ENCODE results near the gene ENAH. TPM values are rescaled to one million over a fixed set of nuclear protein-coding genes. Genes with fewer than 3 reads are reported as not detected.
"Not testable (repeated sequence)": the region's sequence is repeated elsewhere in the genome, so short reads cannot be mapped to it uniquely, and the experiment has no call there.

Gene ENAH
- total RNA-seq, 2 experiments from 2014 or later: not detected

- Mint-ChIP-seq H3K27me3 (peaks cover 57% of the 10 kb centered on the region), H3K4me1 (peaks cover 14% of the 10 kb centered on the region)
These were observed 2.7 kb downstream of the ENAH start for GRCh38 chr1:225650179-225650578.

GRCh38 chr1:225645194-225645895, 7.6 kb downstream of the ENAH start:
- CTCF ChIA-PET: no interaction called here
- Mint-ChIP-seq H3K27me3 (peaks cover 28% of the 10 kb centered on the region), H3K27ac (no peak overlapping the region), H3K4me3 (no peak overlapping the region), H3K36me3 (no peaks in the 10 kb centered on the region), H3K9me3 (ENCODE audit: low read depth) (no peaks in the 10 kb centered on the region), H3K4me1 (no peaks in the 10 kb centered on the region)
- DNase-seq: no peak
- no peak for ATAC-seq

More at GRCh38 chr1:225650179-225650578, 2.7 kb downstream of the ENAH start:
- Mint-ChIP-seq H3K4me3 (no peak overlapping the region), H3K36me3 (no peaks in the 10 kb centered on the region), H3K9me3 (ENCODE audit: low read depth) (no peaks in the 10 kb centered on the region), H3K27ac (no peak overlapping the region)
- DNase-seq (no peak), ATAC-seq (no peak)
- CTCF ChIA-PET: no interaction called here

GRCh38 chr1:225644666-225645065, 8.3 kb downstream of the ENAH start:
- Mint-ChIP-seq H3K36me3 (no peaks in the 10 kb centered on the region), H3K9me3 (ENCODE audit: low read depth) (no peaks in the 10 kb centered on the region), H3K4me3 (no peak overlapping the region), H3K27ac (no peak overlapping the region), H3K4me1 (no peaks in the 10 kb centered on the region), H3K27me3 (peaks cover 21% of the 10 kb centered on the region)
- ATAC-seq (no peak), DNase-seq (no peak)
- CTCF ChIA-PET: no interaction called here

- Mint-ChIP-seq H3K9me3 (ENCODE audit: low read depth) (no peaks in the 10 kb centered on the region), H3K4me3 (no peak overlapping the region), H3K36me3 (no peaks in the 10 kb centered on the region), H3K27me3 (peaks cover 9% of the 10 kb centered on the region), H3K4me1 (no peaks in the 10 kb centered on the region), H3K27ac (no peak overlapping the region)
- ATAC-seq (no peak), DNase-seq (no peak)
- CTCF ChIA-PET: no interaction called here
These were observed 10.7 kb downstream of the ENAH start for GRCh38 chr1:225642177-225642576.

- DNase-seq (no peak), ATAC-seq (no peak)
- H3K4me3 Mint-ChIP-seq: no peak overlapping the region
- CTCF ChIA-PET: no interaction called here
- H3K4me1 Mint-ChIP-seq: no peaks in the 10 kb centered on the region
- no peaks in the 10 kb centered on the region for H3K9me3 Mint-ChIP-seq (ENCODE audit: low read depth)
- H3K36me3 Mint-ChIP-seq: no peaks in the 10 kb centered on the region
- peaks cover 22% of the 10 kb centered on the region for H3K27me3 Mint-ChIP-seq
- H3K27ac Mint-ChIP-seq: no peak overlapping the region
These were observed 14.1 kb downstream of the ENAH start for GRCh38 chr1:225638853-225639252.

- H3K4me1 Mint-ChIP-seq: no peaks in the 10 kb centered on the region
- H3K9me3 Mint-ChIP-seq (ENCODE audit: low read depth): no peaks in the 10 kb centered on the region
- H3K36me3 Mint-ChIP-seq: no peaks in the 10 kb centered on the region
- no peak overlapping the region for H3K4me3 Mint-ChIP-seq
- peaks cover 20% of the 10 kb centered on the region for H3K27me3 Mint-ChIP-seq
- CTCF ChIA-PET: no interaction called here
- no peak overlapping the region for H3K27ac Mint-ChIP-seq
- no peak for ATAC-seq
- no peak for DNase-seq
These were observed 15.2 kb downstream of the ENAH start for GRCh38 chr1:225637651-225638199.

GRCh38 chr1:225636992-225637391, 15.9 kb downstream of the ENAH start:
- peaks cover 22% of the 10 kb centered on the region for H3K27me3 Mint-ChIP-seq
- H3K4me3 Mint-ChIP-seq; ATAC-seq; CTCF ChIA-PET; H3K9me3 Mint-ChIP-seq (ENCODE audit: low read depth); H3K4me1 Mint-ChIP-seq; DNase-seq; H3K27ac Mint-ChIP-seq; H3K36me3 Mint-ChIP-seq: not testable (repeated sequence)

GRCh38 chr1:225635649-225636048, 17.3 kb downstream of the ENAH start:
- Mint-ChIP-seq H3K9me3 (ENCODE audit: low read depth) (no peaks in the 10 kb centered on the region), H3K4me1 (no peaks in the 10 kb centered on the region)
- ATAC-seq: no peak

GRCh38 chr1:225632836-225633235, 20.1 kb downstream of the ENAH start:
- H3K4me1 Mint-ChIP-seq; H3K4me3 Mint-ChIP-seq; H3K36me3 Mint-ChIP-seq; ATAC-seq; DNase-seq; H3K27ac Mint-ChIP-seq; H3K9me3 Mint-ChIP-seq (ENCODE audit: low read depth); CTCF ChIA-PET: not testable (repeated sequence)
- H3K27me3 Mint-ChIP-seq: peaks cover 36% of the 10 kb centered on the region

More at GRCh38 chr1:225635649-225636048, 17.3 kb downstream of the ENAH start:
- peaks cover 29% of the 10 kb centered on the region for H3K27me3 Mint-ChIP-seq
- CTCF ChIA-PET: no interaction called here
- no peak overlapping the region for H3K27ac Mint-ChIP-seq
- no peaks in the 10 kb centered on the region for H3K36me3 Mint-ChIP-seq
- H3K4me3 Mint-ChIP-seq: no peak overlapping the region
- DNase-seq: no peak

- CTCF ChIA-PET: no interaction called here
- peaks cover 42% of the 10 kb centered on the region for H3K27me3 Mint-ChIP-seq
- H3K4me1 Mint-ChIP-seq: no peaks in the 10 kb centered on the region
- no peak overlapping the region for H3K4me3 Mint-ChIP-seq
- no peak for DNase-seq
- no peaks in the 10 kb centered on the region for H3K9me3 Mint-ChIP-seq (ENCODE audit: low read depth)
- H3K27ac Mint-ChIP-seq: no peak overlapping the region
- H3K36me3 Mint-ChIP-seq: no peaks in the 10 kb centered on the region
- no peak for ATAC-seq
These were observed 21.8 kb downstream of the ENAH start for GRCh38 chr1:225631021-225631663.

- no peaks in the 10 kb centered on the region for H3K9me3 Mint-ChIP-seq (ENCODE audit: low read depth)
- H3K4me1 Mint-ChIP-seq: no peaks in the 10 kb centered on the region
- no peak for ATAC-seq
- H3K27ac Mint-ChIP-seq: no peak overlapping the region
- no peak overlapping the region for H3K4me3 Mint-ChIP-seq
- H3K27me3 Mint-ChIP-seq: peaks cover 32% of the 10 kb centered on the region
- no peak for DNase-seq
- CTCF ChIA-PET: no interaction called here
- H3K36me3 Mint-ChIP-seq: no peaks in the 10 kb centered on the region
These were observed 23.4 kb downstream of the ENAH start for GRCh38 chr1:225629483-225629882.

- H3K27ac Mint-ChIP-seq; H3K4me1 Mint-ChIP-seq; DNase-seq; ATAC-seq; CTCF ChIA-PET; H3K4me3 Mint-ChIP-seq; H3K36me3 Mint-ChIP-seq; H3K9me3 Mint-ChIP-seq (ENCODE audit: low read depth): not testable (repeated sequence)
- H3K27me3 Mint-ChIP-seq: peaks cover 30% of the 10 kb centered on the region
These were observed 24.1 kb downstream of the ENAH start for GRCh38 chr1:225628794-225629193.

- DNase-seq (no peak), ATAC-seq (no peak)
- no peaks in the 10 kb centered on the region for H3K36me3 Mint-ChIP-seq
- H3K27ac Mint-ChIP-seq: no peak overlapping the region
- no peak overlapping the region for H3K4me3 Mint-ChIP-seq
- CTCF ChIA-PET: no interaction called here
- H3K4me1 Mint-ChIP-seq: no peaks in the 10 kb centered on the region
- no peaks in the 10 kb centered on the region for H3K9me3 Mint-ChIP-seq (ENCODE audit: low read depth)
- H3K27me3 Mint-ChIP-seq: peaks cover 28% of the 10 kb centered on the region
These were observed 25.5 kb downstream of the ENAH start for GRCh38 chr1:225627304-225627947.

- H3K36me3 Mint-ChIP-seq: no peaks in the 10 kb centered on the region
- H3K27me3 Mint-ChIP-seq: peaks cover 24% of the 10 kb centered on the region
- H3K4me3 Mint-ChIP-seq: no peak overlapping the region
- no peak for DNase-seq
- ATAC-seq: no peak
- CTCF ChIA-PET: interaction anchor here (0.7 kb wide), 1 partner anchor 92 kb away, joined by 3 read pairs; no protein-coding TSS in a partner anchor
- H3K4me1 Mint-ChIP-seq: no peaks in the 10 kb centered on the region
- H3K27ac Mint-ChIP-seq: no peak overlapping the region
- H3K9me3 Mint-ChIP-seq (ENCODE audit: low read depth): no peaks in the 10 kb centered on the region
These were observed 26.2 kb downstream of the ENAH start for GRCh38 chr1:225626698-225627097.
